Measurements from ENCODE around the gene LTBP1.
A peak's percentile ranks its signal among the peaks of the same experiment; 100 is the strongest.

Gene LTBP1

GRCh38 chr2:33122726-33123125 is 176.0 kb downstream of the LTBP1 start:
- no peak for DNase-seq

GRCh38 chr2:33123216-33123615 is 176.5 kb downstream of the LTBP1 start:
- no peak for DNase-seq

- DNase-seq, result no peak
Measured at GRCh38 chr2:33126552-33126951, 179.8 kb downstream of the LTBP1 start.

GRCh38 chr2:33126958-33127357 is 180.2 kb downstream of the LTBP1 start:
- no peak for DNase-seq

GRCh38 chr2:33129263-33130053 is 182.7 kb downstream of the LTBP1 start:
- peak; percentile 26 for DNase-seq

- no peak for DNase-seq
Measured at GRCh38 chr2:33130054-33130447, 183.3 kb downstream of the LTBP1 start.

DNA sequence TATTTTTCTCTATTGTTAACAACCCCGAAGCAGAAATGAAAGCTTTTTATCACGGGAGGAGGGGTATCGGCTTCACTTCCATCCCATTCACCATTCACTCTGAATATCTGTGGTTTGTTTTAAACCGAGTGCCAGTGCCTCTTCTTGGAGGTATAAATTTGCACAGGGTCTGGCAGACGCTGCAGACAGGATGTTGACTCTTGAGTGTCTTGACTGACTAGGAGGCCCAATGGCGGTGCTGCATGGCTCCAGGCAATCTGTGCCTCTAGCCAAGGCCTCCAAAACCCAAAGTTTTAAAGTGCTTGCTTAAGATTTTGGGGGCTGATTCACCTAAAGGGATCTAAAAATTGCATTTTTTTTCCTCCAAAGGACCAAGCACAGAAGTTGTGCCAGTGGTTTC is 183.8 kb downstream of the LTBP1 start:
- no peak for DNase-seq

DNA sequence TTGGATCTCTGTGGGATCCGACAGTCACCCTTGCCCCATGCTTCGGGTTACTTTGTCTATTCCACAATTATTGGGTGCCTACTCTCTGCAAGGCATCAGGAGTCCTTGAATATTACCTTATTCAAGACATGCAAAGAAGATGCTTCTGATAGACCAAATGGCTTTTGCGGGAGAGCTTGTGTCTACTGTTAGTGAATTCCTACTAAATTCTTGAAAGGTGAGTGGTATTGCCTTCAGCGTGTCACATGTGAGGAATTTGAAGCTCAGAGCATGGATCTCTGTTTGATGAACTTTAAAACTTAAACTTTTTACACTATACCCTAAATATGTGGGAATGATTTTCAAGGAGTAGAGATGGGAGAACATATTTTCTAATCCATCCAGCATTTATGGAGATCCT is 184.4 kb downstream of the LTBP1 start:
- no peak for DNase-seq

DNA sequence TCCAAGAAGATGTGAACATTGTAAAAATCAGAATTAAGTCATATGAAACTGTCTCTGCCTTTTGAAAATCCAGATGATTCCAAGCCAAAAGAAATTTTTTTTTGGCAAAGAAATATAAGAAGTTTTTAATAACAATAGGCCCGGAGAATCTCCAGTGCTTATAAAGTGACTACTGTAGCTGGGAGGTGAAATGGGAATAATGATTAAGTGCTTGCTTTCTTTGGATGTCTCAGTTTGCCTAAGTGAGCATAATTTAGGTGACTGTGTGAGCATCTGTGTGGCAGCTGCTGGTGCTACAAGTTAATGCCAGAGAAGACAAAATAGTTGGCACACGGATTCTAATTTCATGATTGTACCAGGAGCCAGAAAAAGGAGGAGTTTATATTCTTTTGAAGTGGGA is 185.0 kb downstream of the LTBP1 start:
- DNase-seq, result no peak

- DNase-seq, result no peak
Measured at GRCh38 chr2:33133454-33133952, 186.8 kb downstream of the LTBP1 start.

DNA sequence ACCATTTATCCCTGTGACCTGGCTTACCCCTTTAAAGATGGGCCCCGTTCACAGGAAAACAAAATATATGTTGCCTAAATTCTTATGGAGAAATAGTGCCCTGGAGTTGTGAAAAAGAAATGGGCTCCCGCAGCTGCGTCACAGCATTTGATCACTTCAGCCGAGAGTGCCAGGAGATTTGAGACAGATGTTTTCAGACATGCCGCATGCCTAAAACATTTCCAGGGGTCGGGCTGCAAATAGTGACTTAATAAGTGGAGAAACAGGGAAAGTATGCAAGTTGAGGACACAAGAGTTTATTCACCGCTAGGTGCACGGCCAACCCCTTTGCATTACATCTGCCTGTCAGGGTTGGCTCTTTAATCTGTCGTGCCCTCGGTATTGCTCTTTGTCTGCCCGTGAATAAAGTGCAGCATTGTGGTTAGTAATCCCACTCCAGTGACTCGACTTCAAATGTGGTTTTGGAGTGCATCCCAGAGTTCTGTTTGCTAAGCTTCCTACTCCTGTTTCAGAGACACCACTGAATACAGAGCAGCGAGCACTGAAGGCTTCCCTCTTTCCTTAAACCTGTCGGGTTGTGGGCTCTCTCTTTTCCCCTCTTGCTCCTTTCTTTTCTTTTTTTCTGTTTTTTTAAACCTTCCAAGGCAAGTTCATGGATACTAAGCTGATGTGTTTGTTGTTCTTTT is 187.5 kb downstream of the LTBP1 start:
- no peak for DNase-seq

- no peak for DNase-seq
Measured at GRCh38 chr2:33134791-33135560, 188.2 kb downstream of the LTBP1 start.

- DNase-seq, result no peak
Measured at GRCh38 chr2:33135645-33136044, 188.9 kb downstream of the LTBP1 start.

GRCh38 chr2:33136056-33136455 is 189.3 kb downstream of the LTBP1 start:
- DNase-seq, result no peak

DNA sequence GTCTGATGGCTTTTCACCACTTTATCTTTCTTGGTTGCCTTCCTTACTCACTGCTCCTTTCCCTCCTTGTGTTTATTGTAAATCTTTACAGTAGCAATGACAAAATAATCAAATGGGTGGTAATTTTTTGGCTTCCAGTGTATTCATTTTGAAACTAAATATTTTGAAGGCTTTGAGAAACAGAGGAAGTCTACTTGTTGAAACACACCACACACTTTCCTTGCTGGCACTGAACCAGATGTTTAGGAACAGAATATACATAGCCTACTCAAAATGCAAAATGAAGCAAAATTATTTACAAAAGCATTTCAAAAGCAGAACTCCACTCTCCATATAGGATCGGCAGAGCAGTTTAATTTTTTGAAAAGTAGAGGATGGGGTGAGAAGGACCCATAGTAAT is 189.8 kb downstream of the LTBP1 start:
- DNase-seq, result peak; percentile 6

DNA sequence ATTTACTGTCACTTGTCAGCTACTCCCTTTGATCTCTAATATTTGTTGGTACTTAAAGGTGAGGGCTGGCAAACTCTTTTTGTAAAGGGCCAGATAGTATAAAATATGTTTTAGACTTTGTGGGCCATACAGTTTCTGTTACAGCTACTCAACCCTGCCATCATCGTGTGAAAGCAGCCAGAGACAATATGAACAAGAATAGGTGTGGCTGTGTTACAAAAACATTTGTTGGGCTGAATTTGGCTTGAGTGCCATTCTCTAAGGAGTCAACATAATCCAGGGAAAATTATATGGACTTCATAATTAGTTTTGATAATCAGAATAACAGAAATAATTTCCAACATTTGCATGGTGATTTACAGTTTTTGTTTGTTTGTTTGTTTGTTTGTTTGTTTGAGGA is 190.6 kb downstream of the LTBP1 start:
- no peak for DNase-seq

DNA sequence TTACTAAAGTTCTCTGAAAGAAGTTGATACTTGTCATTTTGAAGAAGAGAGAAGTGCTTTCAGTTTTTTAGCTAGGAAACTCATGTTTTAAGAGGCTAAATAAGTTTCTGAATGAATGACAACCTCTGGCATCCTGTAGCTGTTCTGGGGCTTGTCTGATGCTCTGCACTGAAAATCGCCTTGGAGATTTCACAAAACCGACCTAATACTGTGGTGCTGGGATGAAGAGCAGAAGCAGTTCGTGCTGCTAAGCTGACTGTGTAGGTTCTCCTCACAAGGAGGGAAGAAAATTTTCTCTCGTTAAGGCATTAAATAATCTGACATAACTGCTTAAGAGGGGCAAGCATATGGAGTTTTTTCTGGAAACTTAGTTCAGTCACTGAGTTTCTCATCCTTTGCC is 193.2 kb downstream of the LTBP1 start:
- DNase-seq, result no peak

DNA sequence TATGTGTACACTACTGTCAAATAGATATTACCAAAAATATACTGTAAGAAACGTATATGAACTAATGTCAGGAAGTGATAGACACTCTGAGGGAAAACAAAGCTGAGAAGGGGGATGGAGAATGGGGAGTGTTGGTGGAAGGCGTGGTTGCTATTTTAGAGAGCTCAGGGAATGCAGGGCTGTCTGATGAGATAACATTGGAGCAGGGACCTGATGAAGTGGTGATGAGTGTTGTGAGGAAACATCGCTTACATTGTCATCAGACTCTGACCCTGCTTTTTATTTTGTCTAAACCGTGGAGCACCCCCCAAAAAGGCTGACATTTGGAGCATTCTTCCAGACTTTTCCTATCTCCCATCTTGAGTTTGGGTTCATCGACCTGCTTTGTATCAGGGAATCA is 194.7 kb downstream of the LTBP1 start:
- DNase-seq, result no peak

- DNase-seq, result no peak
Measured at GRCh38 chr2:33142810-33143209, 196.1 kb downstream of the LTBP1 start.

GRCh38 chr2:33144243-33144642 is 197.5 kb downstream of the LTBP1 start:
- DNase-seq, result no peak

DNA sequence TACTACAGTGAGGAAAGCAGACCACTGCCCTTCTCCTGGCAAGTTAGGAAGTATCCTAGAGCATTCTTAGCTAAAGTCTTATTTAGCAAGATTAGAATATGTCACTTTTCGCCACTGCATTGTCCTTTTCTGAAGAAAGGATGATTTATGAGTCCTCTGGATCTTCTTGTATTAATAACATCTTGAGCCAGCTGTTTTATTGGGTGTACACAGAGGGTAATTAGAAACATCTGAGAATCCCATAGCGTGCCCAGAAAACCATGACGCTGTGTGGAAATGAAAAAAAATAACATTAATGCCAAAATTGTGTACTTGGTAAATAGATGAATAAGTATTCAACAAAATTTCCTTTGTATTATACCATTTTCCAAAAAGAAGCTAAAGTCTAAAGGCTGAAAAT is 198.7 kb downstream of the LTBP1 start:
- DNase-seq, result no peak

GRCh38 chr2:33146102-33146501 is 199.3 kb downstream of the LTBP1 start:
- no peak for DNase-seq

- no peak for DNase-seq
Measured at GRCh38 chr2:33153008-33153407, 206.3 kb downstream of the LTBP1 start.
